CD8-positive, alpha-beta memory T cell (primary cell): ENCODE measurements around the gene PRPF38B. TPM values are rescaled to one million over a fixed set of nuclear protein-coding genes. Genes with fewer than 3 reads are reported as not detected.

Source experiments
- polyA plus RNA-seq: library from polyadenylated mRNA; unstranded; fragments of 300-500 nt; fragmentation: Illumina TruSeq; gene quantifications from one replicate; pipeline ENCODE4 v1.2.3, GENCODE V29; 2021
- total RNA-seq, 2 experiments: library from RNA; stranded (reverse); gene quantifications; one replicate each; pipeline ENCODE4 v1.2.3, GENCODE V29; 2021

Gene PRPF38B
- total and polyA plus RNA-seq, 3 experiments from 2014 or later, result 32.3 to 78.1 (median 74.8) TPM

Other genes starting within 250 kb of the PRPF38B start
- gene NBPF6, start 242.0 kb upstream of the PRPF38B start, total RNA-seq, result not detected
- not detected for gene NBPF6, start 242.0 kb upstream of the PRPF38B start, polyA plus RNA-seq
- gene EEIG2, start 132.2 kb upstream of the PRPF38B start, total RNA-seq, result 10 to 100 TPM; 19.4 to 21.0 TPM
- 2.1 TPM for gene EEIG2, start 132.2 kb upstream of the PRPF38B start, polyA plus RNA-seq
- 10 to 100 TPM; 29.6 to 31.3 TPM for gene HENMT1, start 31.2 kb upstream of the PRPF38B start, total RNA-seq
- 55.2 TPM for gene HENMT1, start 31.2 kb upstream of the PRPF38B start, polyA plus RNA-seq
- gene FNDC7, start 20.6 kb downstream of the PRPF38B start, total RNA-seq, result under 1 TPM in 1 of 2 experiments, not detected in 1; 0.09 TPM
- gene FNDC7, start 20.6 kb downstream of the PRPF38B start, polyA plus RNA-seq, result not detected
- gene STXBP3, start 54.4 kb downstream of the PRPF38B start, total RNA-seq, result 10 to 100 TPM; 43.2 to 43.3 TPM
- 54.8 TPM for gene STXBP3, start 54.4 kb downstream of the PRPF38B start, polyA plus RNA-seq
- not detected for gene AKNAD1, start 164.8 kb downstream of the PRPF38B start, total RNA-seq
- gene AKNAD1, start 164.8 kb downstream of the PRPF38B start, polyA plus RNA-seq, result not detected
- 1 to 10 TPM; 6.0 to 7.5 TPM for gene GPSM2, start 184.7 kb downstream of the PRPF38B start, total RNA-seq
- gene GPSM2, start 184.7 kb downstream of the PRPF38B start, polyA plus RNA-seq, result 2.0 TPM